ENCODE data around the gene TFPI. TPM values are rescaled to one million over a fixed set of nuclear protein-coding genes. Genes with fewer than 3 reads are reported as not detected.
"Not testable (repeated sequence)": the region's sequence is repeated elsewhere in the genome, so short reads cannot be mapped to it uniquely, and the experiment has no call there.

The TFPI gene
- total and polyA plus RNA-seq, 8 donors = 7.5 to 118 (median 16.8) TPM

DNA sequence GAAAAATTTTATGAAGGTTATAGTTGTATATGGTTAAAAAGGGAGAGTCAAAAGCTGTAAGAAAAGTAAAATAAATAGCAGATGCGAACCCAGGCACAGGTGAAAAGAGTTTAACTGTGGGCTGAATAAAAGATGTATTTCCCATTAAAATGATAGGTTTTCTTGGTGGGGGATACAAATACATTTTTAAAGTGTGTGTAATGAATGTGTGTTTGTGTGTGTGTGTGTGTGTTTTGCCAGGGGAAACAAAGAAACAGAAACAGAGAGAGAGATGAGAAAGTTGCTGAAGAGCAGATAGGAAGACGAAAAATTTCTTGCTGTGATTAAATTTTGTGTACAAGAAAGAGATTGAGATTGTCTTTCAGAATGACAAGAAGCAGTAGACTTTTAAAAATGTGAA is 12.1 kb downstream of the TFPI start:
- DNase-seq = no peak
- no peaks in the 10 kb centered on the region for H3K36me3 ChIP-seq
- peak overlapping the region in 4 of 5 donors; percentile 65 to 89 (median 70) for H3K27ac ChIP-seq
- peaks cover 0 to 49% (median 14%) of the 10 kb centered on the region in 4 donors for H3K4me1 ChIP-seq
- no peak for TF ChIP-seq POLR2A (IDR thresholded peaks at IDR 0.05)
- TF ChIP-seq, protein P1, sequence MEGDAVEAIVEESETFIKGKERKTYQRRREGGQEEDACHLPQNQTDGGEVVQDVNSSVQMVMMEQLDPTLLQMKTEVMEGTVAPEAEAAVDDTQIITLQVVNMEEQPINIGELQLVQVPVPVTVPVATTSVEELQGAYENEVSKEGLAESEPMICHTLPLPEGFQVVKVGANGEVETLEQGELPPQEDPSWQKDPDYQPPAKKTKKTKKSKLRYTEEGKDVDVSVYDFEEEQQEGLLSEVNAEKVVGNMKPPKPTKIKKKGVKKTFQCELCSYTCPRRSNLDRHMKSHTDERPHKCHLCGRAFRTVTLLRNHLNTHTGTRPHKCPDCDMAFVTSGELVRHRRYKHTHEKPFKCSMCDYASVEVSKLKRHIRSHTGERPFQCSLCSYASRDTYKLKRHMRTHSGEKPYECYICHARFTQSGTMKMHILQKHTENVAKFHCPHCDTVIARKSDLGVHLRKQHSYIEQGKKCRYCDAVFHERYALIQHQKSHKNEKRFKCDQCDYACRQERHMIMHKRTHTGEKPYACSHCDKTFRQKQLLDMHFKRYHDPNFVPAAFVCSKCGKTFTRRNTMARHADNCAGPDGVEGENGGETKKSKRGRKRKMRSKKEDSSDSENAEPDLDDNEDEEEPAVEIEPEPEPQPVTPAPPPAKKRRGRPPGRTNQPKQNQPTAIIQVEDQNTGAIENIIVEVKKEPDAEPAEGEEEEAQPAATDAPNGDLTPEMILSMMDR (IDR thresholded peaks at IDR 0.05) = no peak
- no peak for TF ChIP-seq EP300 (IDR thresholded peaks at IDR 0.05)
- TF ChIP-seq POLR2AphosphoS5 (IDR thresholded peaks at IDR 0.05) = no peak
- intact Hi-C loops (cut with DNase I; ENCODE audit: low total_unique reads) = no loop called here
- H3K9me3 ChIP-seq = peaks cover 0 to 6% (median 2%) of the 10 kb centered on the region in 4 donors
- H3K4me3 ChIP-seq = no peak overlapping the region
- no peaks in the 10 kb centered on the region for H3K27me3 ChIP-seq
- WGBS, 5 donors = 62 to 72% (median 68%) methylated on average over 2 of the region's 2 CpGs

DNA sequence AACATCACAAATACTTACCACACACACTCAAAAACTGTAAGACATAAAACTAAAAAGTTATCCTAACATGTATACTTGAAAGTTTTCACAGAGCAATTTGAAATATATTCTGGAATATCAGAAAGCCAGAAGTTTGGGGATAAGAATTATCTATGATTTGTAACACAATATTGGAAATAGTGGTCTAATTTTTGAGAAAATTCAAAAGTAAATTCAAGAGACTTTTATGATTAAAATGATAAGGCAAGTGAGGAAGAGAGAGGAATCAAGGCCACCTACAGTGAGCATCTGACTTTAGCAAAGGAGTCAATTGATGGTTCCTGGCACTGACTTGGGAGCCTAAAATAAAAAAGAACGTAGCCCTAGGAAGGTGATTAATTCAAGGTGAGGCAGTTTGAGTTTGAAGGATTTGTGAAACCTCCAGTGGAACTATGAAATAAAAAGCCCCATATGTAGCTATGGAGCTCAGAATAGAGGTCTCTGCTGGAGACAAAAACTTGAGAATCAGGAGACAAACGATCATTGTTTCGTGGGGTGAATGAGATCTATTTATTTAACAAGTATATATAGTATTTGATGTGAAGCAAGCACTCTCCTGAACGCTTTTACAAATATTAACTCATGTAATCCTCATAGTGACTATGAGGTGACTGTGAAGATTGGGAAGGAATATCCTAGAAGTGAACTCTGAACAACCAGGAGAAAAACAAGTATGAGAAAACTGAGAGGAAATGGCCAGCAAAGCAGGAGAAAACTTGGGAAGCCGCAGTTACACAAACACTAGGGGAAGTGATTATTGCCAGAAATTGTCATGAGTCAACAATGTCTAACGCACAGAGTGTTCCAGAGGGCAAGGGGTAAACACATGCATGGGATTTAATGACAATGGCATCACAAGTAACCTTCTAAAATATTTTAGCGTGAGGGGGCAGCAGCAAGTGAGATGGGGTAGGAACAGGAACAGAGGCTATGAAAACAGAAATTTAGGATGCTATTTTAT is 12.8 kb downstream of the TFPI start:
- TF ChIP-seq POLR2A (IDR thresholded peaks at IDR 0.05) = no peak
- TF ChIP-seq POLR2AphosphoS5 (IDR thresholded peaks at IDR 0.05) = peak; percentile 3 to 58 (median 44)
- H3K4me1 ChIP-seq = peaks cover 0 to 49% (median 14%) of the 10 kb centered on the region in 4 donors
- H3K4me3 ChIP-seq = no peak overlapping the region
- H3K27me3 ChIP-seq = no peaks in the 10 kb centered on the region
- peak in 1 of 2 donors; percentile 52 for DNase-seq
- no peaks in the 10 kb centered on the region for H3K36me3 ChIP-seq
- H3K27ac ChIP-seq = peak overlapping the region in 4 of 5 donors; percentile 65 to 89 (median 70)
- intact Hi-C loops (cut with DNase I; ENCODE audit: low total_unique reads) = no loop called here
- peaks cover 0 to 6% (median 2%) of the 10 kb centered on the region in 4 donors for H3K9me3 ChIP-seq
- WGBS, 5 donors = 14 to 25% (median 19%) methylated on average over 7 of the region's 7 CpGs

DNA sequence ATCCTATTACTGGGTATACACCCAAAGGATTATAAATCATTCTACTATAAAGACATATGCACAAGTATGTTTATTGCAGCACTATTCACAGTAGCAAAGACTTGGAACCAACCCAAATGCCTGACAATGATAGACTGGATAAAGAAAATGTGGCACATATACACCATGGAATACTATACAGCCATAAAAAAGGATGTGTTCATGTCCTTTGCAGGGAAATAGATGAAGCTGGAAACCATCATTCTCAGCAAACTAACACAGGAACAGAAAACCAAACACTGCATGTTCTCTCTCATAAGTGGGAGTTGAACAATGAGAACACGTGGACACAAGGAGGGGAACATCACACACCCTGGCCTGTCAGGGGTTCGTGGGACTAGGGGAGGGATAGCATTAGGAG is 16.0 kb downstream of the TFPI start:
- intact Hi-C loops (cut with DNase I; ENCODE audit: low total_unique reads); DNase-seq; H3K27me3 ChIP-seq; H3K27ac ChIP-seq; H3K36me3 ChIP-seq; H3K4me3 ChIP-seq: not testable (repeated sequence)
- 83 to 94% (median 90%) methylated on average over 2 of the region's 2 CpGs for WGBS, 5 donors
- H3K9me3 ChIP-seq = peaks cover 0 to 10% (median 3%) of the 10 kb centered on the region in 4 donors
- peaks cover 0 to 22% (median 9%) of the 10 kb centered on the region in 4 donors for H3K4me1 ChIP-seq

DNA sequence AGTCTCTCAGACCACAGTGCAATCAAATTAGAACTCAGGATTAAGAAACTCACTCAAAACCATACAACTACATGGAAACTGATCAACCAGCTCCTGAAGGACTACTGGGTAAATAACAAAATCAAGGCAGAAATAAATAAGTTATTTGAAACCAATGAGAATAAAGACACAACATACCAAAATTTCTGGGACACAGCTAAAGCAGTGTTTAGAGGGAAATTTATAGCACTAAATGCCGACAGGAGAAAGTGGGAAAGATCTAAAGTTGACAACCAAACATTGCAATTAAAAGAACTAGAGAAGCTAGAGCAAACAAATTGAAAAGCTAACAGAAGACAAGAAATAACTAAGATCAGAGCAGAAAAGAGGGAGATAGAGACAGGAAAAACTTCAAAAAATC is 18.9 kb downstream of the TFPI start:
- H3K4me1 ChIP-seq; H3K27me3 ChIP-seq; H3K36me3 ChIP-seq; H3K4me3 ChIP-seq; intact Hi-C loops (cut with DNase I; ENCODE audit: low total_unique reads); H3K27ac ChIP-seq; DNase-seq: not testable (repeated sequence)
- H3K9me3 ChIP-seq = peaks cover 0 to 10% (median 3%) of the 10 kb centered on the region in 4 donors
- 86 to 97% (median 94%) methylated on average over 1 of the region's 1 CpG for WGBS, 5 donors

DNA sequence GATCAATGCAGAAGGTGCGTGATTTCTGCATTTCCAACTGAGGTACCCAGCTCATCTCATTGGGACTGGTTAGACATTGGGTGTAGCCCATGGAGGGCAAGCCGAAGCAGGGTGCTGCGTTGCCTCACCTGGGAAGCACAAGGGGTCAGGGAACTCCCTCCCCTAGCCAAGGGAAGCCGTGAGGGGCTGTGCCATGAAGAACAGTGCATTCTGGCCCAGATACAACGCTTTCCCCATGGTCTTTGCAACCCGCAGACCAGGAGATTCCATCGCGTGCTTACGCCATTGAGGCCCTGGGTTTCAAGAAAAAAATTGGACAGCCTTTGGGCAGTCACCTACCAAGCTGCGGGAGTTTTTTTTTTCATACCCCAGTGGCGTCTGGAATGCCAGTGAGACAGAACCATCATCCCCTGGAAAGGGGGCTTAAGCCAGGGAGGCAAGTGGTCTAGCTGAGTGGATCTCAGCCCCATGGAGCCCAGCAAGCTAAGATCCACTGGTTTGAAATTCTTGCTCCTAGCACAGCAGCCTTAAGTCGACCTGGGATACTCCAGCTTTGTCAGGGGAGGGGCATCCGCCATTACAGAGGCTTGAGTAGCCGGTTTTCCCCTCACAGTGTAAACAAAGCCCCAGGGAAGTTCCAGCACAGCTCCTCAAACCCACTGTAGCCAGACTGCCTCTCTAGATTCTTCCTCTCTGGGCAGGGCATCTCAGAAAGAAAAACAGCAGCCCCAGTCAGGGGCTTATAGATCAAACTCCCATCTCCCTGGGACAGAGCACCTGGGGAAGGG is 21.7 kb downstream of the TFPI start:
- Histone ChIP-seq H3K4me1 (peaks cover 0 to 3% (median under 1%) of the 10 kb centered on the region in 4 donors), H3K4me3 (no peak overlapping the region), H3K27ac (no peak overlapping the region), H3K36me3 (no peaks in the 10 kb centered on the region), H3K27me3 (no peaks in the 10 kb centered on the region), H3K9me3 (peaks cover 0 to 10% (median 0%) of the 10 kb centered on the region in 4 donors)
- intact Hi-C loops (cut with DNase I; ENCODE audit: low total_unique reads) = no loop called here
- no peak for TF ChIP-seq EP300 (IDR thresholded peaks at IDR 0.05)
- TF ChIP-seq POLR2AphosphoS5 (IDR thresholded peaks at IDR 0.05) = no peak
- no peak for TF ChIP-seq POLR2A (IDR thresholded peaks at IDR 0.05)
- TF ChIP-seq, protein P1 (IDR thresholded peaks at IDR 0.05) = no peak
- DNase-seq = no peak
- WGBS, 5 donors = 87 to 96% (median 88%) methylated on average over 6 to 14 of the region's 14 CpGs
